Measurements from ENCODE around the gene TMEM267.
"Not testable (repeated sequence)": the region's sequence is repeated elsewhere in the genome, so short reads cannot be mapped to it uniquely, and the experiment has no call there.

The TMEM267 gene

GRCh38 chr5:43456556-43456955 is 27.1 kb downstream of the TMEM267 start:
- DNase-seq (ENCODE audit: low read depth), result no peak

- not testable (repeated sequence) for DNase-seq (ENCODE audit: low read depth)
These were observed 42.1 kb downstream of the TMEM267 start for GRCh38 chr5:43441575-43441974.

- DNase-seq (ENCODE audit: low read depth), result no peak
These were observed 46.5 kb downstream of the TMEM267 start for GRCh38 chr5:43437062-43437660.

GRCh38 chr5:43433382-43433781 is 50.3 kb downstream of the TMEM267 start:
- no peak for DNase-seq (ENCODE audit: low read depth)

GRCh38 chr5:43432486-43433375 is 50.9 kb downstream of the TMEM267 start:
- DNase-seq (ENCODE audit: low read depth), result no peak

- DNase-seq (ENCODE audit: low read depth), result no peak
These were observed 54.0 kb downstream of the TMEM267 start for GRCh38 chr5:43429706-43430105.

GRCh38 chr5:43429016-43429415 is 54.6 kb downstream of the TMEM267 start:
- no peak for DNase-seq (ENCODE audit: low read depth)

GRCh38 chr5:43427306-43427705 is 56.4 kb downstream of the TMEM267 start:
- DNase-seq (ENCODE audit: low read depth), result no peak

- DNase-seq (ENCODE audit: low read depth), result no peak
These were observed 57.7 kb downstream of the TMEM267 start for GRCh38 chr5:43425983-43426382.

- DNase-seq (ENCODE audit: low read depth), result not testable (repeated sequence)
These were observed 60.6 kb downstream of the TMEM267 start for GRCh38 chr5:43423086-43423485.

- no peak for DNase-seq (ENCODE audit: low read depth)
These were observed 61.5 kb downstream of the TMEM267 start for GRCh38 chr5:43422143-43422542.

GRCh38 chr5:43421450-43422133 is 62.1 kb downstream of the TMEM267 start:
- no peak for DNase-seq (ENCODE audit: low read depth)

- DNase-seq (ENCODE audit: low read depth), result no peak
These were observed 63.4 kb downstream of the TMEM267 start for GRCh38 chr5:43420241-43420640.

GRCh38 chr5:43418561-43418960 is 65.1 kb downstream of the TMEM267 start:
- DNase-seq (ENCODE audit: low read depth), result no peak

GRCh38 chr5:43416803-43417394 is 66.8 kb downstream of the TMEM267 start:
- no peak for DNase-seq (ENCODE audit: low read depth)

- DNase-seq (ENCODE audit: low read depth), result no peak
These were observed 67.5 kb downstream of the TMEM267 start for GRCh38 chr5:43415935-43416802.

GRCh38 chr5:43413966-43414365 is 69.7 kb downstream of the TMEM267 start:
- DNase-seq (ENCODE audit: low read depth), result no peak

GRCh38 chr5:43412644-43413043 is 71.0 kb downstream of the TMEM267 start:
- no peak for DNase-seq (ENCODE audit: low read depth)

GRCh38 chr5:43412156-43412555 is 71.5 kb downstream of the TMEM267 start, which contains the start of gene CCL28:
Gene CCL28 (minus strand): TSS chr5:43412391. CDS start chr5:43412316, 75 bp downstream.
- DNase-seq (ENCODE audit: low read depth), result no peak

- no peak for DNase-seq (ENCODE audit: low read depth)
These were observed 72.2 kb downstream of the TMEM267 start for GRCh38 chr5:43411495-43411894.

GRCh38 chr5:43410414-43410813 is 73.3 kb downstream of the TMEM267 start:
- no peak for DNase-seq (ENCODE audit: low read depth)
